Fibroblast of pulmonary artery (primary cell): ENCODE results near the gene SREBF1.

Experiments used
- DNase-seq: peaks from one replicate; pipeline ENCODE4 v3.0.0-alpha.2; 2010; ENCODE audit warnings: low read depth
- H3K4me3 ChIP-seq: replicated peaks from 2 replicates; pipeline ENCODE4 v1.5.1; 2011; ENCODE audit warnings: low read depth, mild to moderate bottlenecking, control low read depth, low read length, moderate library complexity
- TF ChIP-seq, protein P1 (sequence below): IDR thresholded peaks from 2 replicates; pipeline ENCODE4 v1.5.1; 2011; ENCODE audit warnings: mild to moderate bottlenecking, control low read depth, low read length, inconsistent platforms; ENCODE audit errors: missing control alignments

SREBF1 gene

DNA sequence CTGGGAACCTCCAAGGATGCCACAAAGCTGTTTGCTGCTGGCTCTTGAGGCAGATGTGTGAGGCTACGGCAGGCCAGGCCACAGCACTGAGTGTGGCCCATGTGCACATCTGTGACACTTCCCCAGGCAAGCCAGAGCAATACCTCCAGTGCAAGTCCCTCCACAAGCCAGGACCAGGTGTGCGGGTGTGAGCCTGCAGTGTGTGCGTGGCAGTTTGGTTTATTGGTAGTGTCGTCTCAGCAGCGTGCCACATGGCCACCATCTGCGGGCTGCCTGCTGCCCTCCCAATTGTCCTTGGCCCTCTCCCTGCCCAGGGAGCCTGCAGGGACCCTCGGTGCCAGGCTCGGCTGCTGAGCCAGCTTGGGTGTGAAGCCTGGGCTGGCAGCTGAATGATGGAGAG, 9.9 kb upstream of the SREBF1 start:
- no peak overlapping the region for H3K4me3 ChIP-seq
- TF ChIP-seq, protein P1, sequence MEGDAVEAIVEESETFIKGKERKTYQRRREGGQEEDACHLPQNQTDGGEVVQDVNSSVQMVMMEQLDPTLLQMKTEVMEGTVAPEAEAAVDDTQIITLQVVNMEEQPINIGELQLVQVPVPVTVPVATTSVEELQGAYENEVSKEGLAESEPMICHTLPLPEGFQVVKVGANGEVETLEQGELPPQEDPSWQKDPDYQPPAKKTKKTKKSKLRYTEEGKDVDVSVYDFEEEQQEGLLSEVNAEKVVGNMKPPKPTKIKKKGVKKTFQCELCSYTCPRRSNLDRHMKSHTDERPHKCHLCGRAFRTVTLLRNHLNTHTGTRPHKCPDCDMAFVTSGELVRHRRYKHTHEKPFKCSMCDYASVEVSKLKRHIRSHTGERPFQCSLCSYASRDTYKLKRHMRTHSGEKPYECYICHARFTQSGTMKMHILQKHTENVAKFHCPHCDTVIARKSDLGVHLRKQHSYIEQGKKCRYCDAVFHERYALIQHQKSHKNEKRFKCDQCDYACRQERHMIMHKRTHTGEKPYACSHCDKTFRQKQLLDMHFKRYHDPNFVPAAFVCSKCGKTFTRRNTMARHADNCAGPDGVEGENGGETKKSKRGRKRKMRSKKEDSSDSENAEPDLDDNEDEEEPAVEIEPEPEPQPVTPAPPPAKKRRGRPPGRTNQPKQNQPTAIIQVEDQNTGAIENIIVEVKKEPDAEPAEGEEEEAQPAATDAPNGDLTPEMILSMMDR = no peak

GRCh38 chr17:17846003-17846402, 9.2 kb upstream of the SREBF1 start:
- H3K4me3 ChIP-seq = no peak overlapping the region
- TF ChIP-seq, protein P1 = no peak
- DNase-seq = no peak

More for the DNA sequence above, 9.9 kb upstream of the SREBF1 start:
- DNase-seq = no peak

DNA sequence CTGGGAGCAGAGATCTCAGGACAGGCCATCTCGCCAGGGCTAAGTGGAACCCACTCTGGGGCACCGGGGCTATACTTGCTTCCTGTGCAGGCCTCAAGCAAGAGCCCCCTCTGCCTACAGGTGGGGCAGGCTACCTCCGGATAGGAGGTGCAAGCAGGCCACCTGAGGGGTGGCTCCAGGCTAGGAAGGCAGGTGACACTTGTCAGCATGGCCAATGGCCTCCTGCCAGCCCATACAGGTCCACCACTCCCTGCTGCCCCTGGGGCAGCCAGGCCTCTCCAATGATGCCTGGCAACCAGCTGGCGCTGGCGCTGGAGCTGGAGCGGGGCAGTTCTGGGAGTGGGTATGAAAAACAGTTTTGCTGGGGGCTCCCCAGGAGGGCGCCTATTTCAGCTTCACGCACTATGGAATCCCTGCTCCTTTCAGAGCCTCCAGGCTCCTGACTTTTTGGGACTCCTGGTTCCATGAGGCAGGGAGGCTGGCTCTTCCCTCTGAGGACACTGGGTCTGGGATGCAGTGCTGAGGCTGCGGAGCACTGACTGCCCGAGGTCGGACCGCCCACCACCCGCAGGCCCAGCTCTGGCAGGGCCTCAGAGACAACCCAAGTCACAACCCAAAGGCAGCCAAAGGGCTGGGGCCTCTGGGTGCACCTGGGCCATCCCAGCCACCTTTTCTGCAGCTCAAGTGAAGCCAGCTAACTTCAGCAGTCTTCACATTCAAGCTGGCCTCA, 8.4 kb upstream of the SREBF1 start:
- no peak for DNase-seq
- no peak overlapping the region for H3K4me3 ChIP-seq
- TF ChIP-seq, protein P1 = no peak

DNA sequence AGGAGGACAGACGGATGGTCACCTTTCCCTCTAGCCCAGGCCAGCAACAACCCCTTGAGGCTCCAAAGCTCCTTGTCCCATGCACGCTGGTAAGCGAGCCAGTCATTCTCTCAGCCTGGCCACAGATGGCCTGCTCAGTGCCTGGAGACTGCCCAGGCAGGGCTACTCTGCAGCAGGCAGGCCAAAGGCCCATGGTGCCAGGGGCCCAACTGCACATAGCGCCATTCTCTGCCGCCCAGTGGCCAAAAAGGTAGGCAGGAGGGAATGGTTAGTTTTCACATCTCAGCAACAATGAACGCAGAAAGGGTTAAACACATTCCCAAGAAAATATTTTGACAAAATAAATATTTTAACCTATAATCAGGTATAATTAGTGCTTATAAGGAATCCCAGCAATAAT, 7.7 kb upstream of the SREBF1 start:
- TF ChIP-seq, protein P1 = no peak
- DNase-seq = no peak
- no peak overlapping the region for H3K4me3 ChIP-seq

GRCh38 chr17:17844079-17844478, 7.3 kb upstream of the SREBF1 start:
- H3K4me3 ChIP-seq = no peak overlapping the region
- DNase-seq = no peak
- TF ChIP-seq, protein P1 = no peak

DNA sequence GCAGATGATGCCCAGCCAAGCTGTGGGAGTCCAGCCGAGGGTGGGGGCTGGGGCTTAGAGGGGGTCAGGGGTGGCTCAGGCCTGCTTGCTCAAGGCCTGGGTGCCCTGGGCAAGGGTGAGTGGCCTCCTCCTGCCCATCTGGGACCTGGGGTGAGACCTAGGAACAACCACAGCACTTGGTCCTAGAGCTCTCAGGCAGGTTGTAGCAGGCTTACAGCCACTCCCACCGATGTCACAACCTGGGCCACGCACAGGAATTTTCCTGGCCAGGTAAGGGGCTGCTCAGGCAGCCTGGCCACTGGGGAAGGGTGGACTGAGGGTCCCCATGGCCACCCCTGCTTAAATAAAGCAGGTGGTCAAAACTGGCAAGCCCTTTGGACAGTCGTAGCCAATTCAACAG, 6.3 kb upstream of the SREBF1 start:
- DNase-seq = no peak
- TF ChIP-seq, protein P1 = no peak
- no peak overlapping the region for H3K4me3 ChIP-seq
